Esophagus squamous epithelium (tissue), 4 donors: ENCODE measurements around the gene ZNF410.

Experiments used
- CTCF ChIP-seq, 6 experiments: fragments of 450-650 bp in 4 of 6; fragments of 200-600 bp in 2 of 6; sonication (generic) in 2 of 6; IDR thresholded peaks; one replicate each; pipeline ENCODE4 v1.5.1; 2016 to 2019; ENCODE audit warnings: antibody characterized with exemption in 6 of 6, mild to moderate bottlenecking in 4 of 6, moderate library complexity in 4 of 6
- POLR2A ChIP-seq, 4 donors: fragments of 450-650 bp; IDR thresholded peaks; one replicate each; pipeline ENCODE4 v1.6.1; 2017; ENCODE audit warnings: antibody characterized with exemption in 4 of 4, mild to moderate bottlenecking in 4 of 4, moderate library complexity in 3 of 4

GRCh38 chr14:73945159-73945670 is 58.6 kb downstream of the ZNF410 start:
- TF ChIP-seq CTCF (IDR thresholded peaks at IDR 0.05) (no peak), POLR2A (IDR thresholded peaks at IDR 0.05) (no peak)
